MM.1S (cell line): ENCODE data around the gene TPBGL.

Source experiments
- DNase-seq: peaks from one replicate; pipeline ENCODE4 v3.0.0-alpha.2; 2015
- H2AFZ ChIP-seq: fragments of 300-600 bp; sonication (generic); 2 replicates; pipeline ENCODE4 v1.6.0; 2016; ENCODE audit warnings: antibody characterized with exemption, low read length
- H3F3A ChIP-seq: fragments of 300-600 bp; sonication (generic); 2 replicates; pipeline ENCODE4 v1.6.1; 2016; ENCODE audit warnings: mild to moderate bottlenecking, antibody characterized with exemption, low read length, moderate library complexity, mixed read lengths; ENCODE audit not compliant: insufficient read depth
- H3K27ac ChIP-seq: fragments of 300-600 bp; sonication (generic); 2 replicates; pipeline ENCODE4 v1.5.1; 2016; ENCODE audit warnings: mild to moderate bottlenecking, low read length
- H3K27me3 ChIP-seq: fragments of 300-600 bp; sonication (generic); replicated peaks from 2 replicates; pipeline ENCODE4 v1.6.0; 2016; ENCODE audit warnings: low read length; ENCODE audit not compliant: insufficient read depth
- H3K36me3 ChIP-seq: fragments of 300-600 bp; sonication (generic); replicated peaks from 2 replicates; pipeline ENCODE4 v1.6.1; 2016; ENCODE audit warnings: mild to moderate bottlenecking, low read length, mixed read lengths; ENCODE audit not compliant: insufficient read depth
- H3K4me1 ChIP-seq: fragments of 300-600 bp; sonication (generic); 2 replicates; pipeline ENCODE4 v1.6.1; 2016; ENCODE audit warnings: low read length, mixed read lengths
- H3K4me2 ChIP-seq: fragments of 300-600 bp; sonication (generic); 2 replicates; pipeline ENCODE4 v1.6.0; 2016; ENCODE audit warnings: low read depth, low read length
- H3K4me3 ChIP-seq: fragments of 300-600 bp; sonication (generic); 2 replicates; pipeline ENCODE4 v1.5.1; 2016; ENCODE audit warnings: low read length, mixed read lengths
- H3K79me2 ChIP-seq: fragments of 300-600 bp; sonication (generic); 2 replicates; pipeline ENCODE4 v1.6.1; 2016; ENCODE audit warnings: mixed run types, low read length, mixed read lengths
- H3K9ac ChIP-seq: fragments of 300-600 bp; sonication (generic); 2 replicates; pipeline ENCODE4 v1.6.1; 2016; ENCODE audit warnings: low read length, mixed read lengths
- H3K9me2 ChIP-seq: fragments of 300-600 bp; sonication (generic); replicated peaks from 2 replicates; pipeline ENCODE4 v1.6.1; 2016; ENCODE audit warnings: mild to moderate bottlenecking, low read length, mixed read lengths; ENCODE audit not compliant: insufficient read depth
- H3K9me3 ChIP-seq: fragments of 300-600 bp; sonication (generic); replicated peaks from 2 replicates; pipeline ENCODE4 v1.6.1; 2016; ENCODE audit warnings: mild to moderate bottlenecking, low read length, mixed read lengths; ENCODE audit not compliant: insufficient read depth
- H4K20me1 ChIP-seq: fragments of 300-600 bp; sonication (generic); 2 replicates; pipeline ENCODE4 v1.6.1; 2016; ENCODE audit warnings: mild to moderate bottlenecking, low read length, moderate library complexity, mixed read lengths; ENCODE audit not compliant: insufficient read depth
- EZH2 ChIP-seq: fragments of 300-600 bp; sonication (generic); optimal IDR thresholded peaks from 2 replicates; pipeline ENCODE3; 2017; ENCODE audit warnings: low read depth, mild to moderate bottlenecking, antibody characterized with exemption, low read length, mixed read lengths
- EZH2phosphoT487 ChIP-seq: fragments of 300-600 bp; sonication (generic); IDR thresholded peaks from 2 replicates; pipeline ENCODE4 v1.6.1; 2018; ENCODE audit warnings: antibody characterized with exemption, low read length
- TF ChIP-seq, protein P1 (sequence below): fragments of 300-600 bp; sonication (generic); IDR thresholded peaks from 2 replicates; pipeline ENCODE4 v1.5.1; 2016; ENCODE audit warnings: antibody characterized with exemption, low read length, mixed read lengths

TPBGL gene

DNA sequence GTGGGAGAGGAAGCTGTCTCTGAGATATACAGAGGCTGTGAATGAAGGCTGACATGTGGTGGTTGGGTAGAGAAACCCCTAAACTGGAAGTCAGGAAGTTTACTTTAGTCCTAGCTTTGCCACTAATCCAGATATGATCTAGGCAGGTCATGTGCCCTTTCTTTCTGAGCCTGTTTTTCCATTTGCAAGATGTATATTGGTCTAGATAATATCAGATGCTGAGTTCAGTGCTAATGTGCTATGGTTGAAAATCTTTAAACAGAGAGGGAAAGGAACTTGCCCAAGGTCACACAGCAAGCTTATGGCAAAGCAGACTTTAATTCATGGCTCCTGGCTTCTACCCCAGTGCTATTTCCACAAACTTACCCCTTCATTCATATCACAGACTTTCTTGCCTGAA is 25.7 kb upstream of the TPBGL start:
- H3F3A ChIP-seq: no peaks in the 10 kb centered on the region
- no peaks in the 10 kb centered on the region for H3K9me2 ChIP-seq
- no peak overlapping the region for H3K4me3 ChIP-seq
- H3K27ac ChIP-seq: no peak overlapping the region
- no peaks in the 10 kb centered on the region for H3K9me3 ChIP-seq
- peaks cover 4% of the 10 kb centered on the region; the same call in 1 of the 2 replicates for H3K27me3 ChIP-seq
- H3K4me1 ChIP-seq: no peaks in the 10 kb centered on the region
- no peaks in the 10 kb centered on the region for H3K36me3 ChIP-seq
- no peak overlapping the region for H3K4me2 ChIP-seq
- DNase-seq: no peak
- no peaks in the 10 kb centered on the region for H4K20me1 ChIP-seq
- H2AFZ ChIP-seq: no peak overlapping the region
- TF ChIP-seq EZH2: no peak
- TF ChIP-seq, protein P1, sequence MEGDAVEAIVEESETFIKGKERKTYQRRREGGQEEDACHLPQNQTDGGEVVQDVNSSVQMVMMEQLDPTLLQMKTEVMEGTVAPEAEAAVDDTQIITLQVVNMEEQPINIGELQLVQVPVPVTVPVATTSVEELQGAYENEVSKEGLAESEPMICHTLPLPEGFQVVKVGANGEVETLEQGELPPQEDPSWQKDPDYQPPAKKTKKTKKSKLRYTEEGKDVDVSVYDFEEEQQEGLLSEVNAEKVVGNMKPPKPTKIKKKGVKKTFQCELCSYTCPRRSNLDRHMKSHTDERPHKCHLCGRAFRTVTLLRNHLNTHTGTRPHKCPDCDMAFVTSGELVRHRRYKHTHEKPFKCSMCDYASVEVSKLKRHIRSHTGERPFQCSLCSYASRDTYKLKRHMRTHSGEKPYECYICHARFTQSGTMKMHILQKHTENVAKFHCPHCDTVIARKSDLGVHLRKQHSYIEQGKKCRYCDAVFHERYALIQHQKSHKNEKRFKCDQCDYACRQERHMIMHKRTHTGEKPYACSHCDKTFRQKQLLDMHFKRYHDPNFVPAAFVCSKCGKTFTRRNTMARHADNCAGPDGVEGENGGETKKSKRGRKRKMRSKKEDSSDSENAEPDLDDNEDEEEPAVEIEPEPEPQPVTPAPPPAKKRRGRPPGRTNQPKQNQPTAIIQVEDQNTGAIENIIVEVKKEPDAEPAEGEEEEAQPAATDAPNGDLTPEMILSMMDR: no peak
- no peak for TF ChIP-seq EZH2phosphoT487
- H3K9ac ChIP-seq: no peak overlapping the region
- H3K79me2 ChIP-seq: no peaks in the 10 kb centered on the region

- no peak for DNase-seq
- 0 out of 2 replicates have a peak, but pooled peaks cover 4% of the 10 kb centered on the region for H3K27me3 ChIP-seq
- no peaks in the 10 kb centered on the region for H3K4me1 ChIP-seq
- no peak overlapping the region for H3K4me3 ChIP-seq
- no peaks in the 10 kb centered on the region for H3K9me3 ChIP-seq
- TF ChIP-seq EZH2phosphoT487 (no peak), EZH2 (no peak)
- H3K9ac ChIP-seq: no peak overlapping the region
- no peak overlapping the region for H2AFZ ChIP-seq
- no peaks in the 10 kb centered on the region for H3K9me2 ChIP-seq
- no peaks in the 10 kb centered on the region for H3K36me3 ChIP-seq
- no peaks in the 10 kb centered on the region for H3K79me2 ChIP-seq
- H3F3A ChIP-seq: no peaks in the 10 kb centered on the region
- H3K27ac ChIP-seq: no peak overlapping the region
- no peaks in the 10 kb centered on the region for H4K20me1 ChIP-seq
- H3K4me2 ChIP-seq: no peak overlapping the region
These were observed 20.7 kb upstream of the TPBGL start for GRCh38 chr11:75219869-75220268.

- no peak overlapping the region for H3K4me3 ChIP-seq
- no peak overlapping the region for H3K4me2 ChIP-seq
- H3K27me3 ChIP-seq: no peaks in the 10 kb centered on the region; the same call in none of the 2 replicates
- no peaks in the 10 kb centered on the region for H3K79me2 ChIP-seq
- H3K36me3 ChIP-seq: no peaks in the 10 kb centered on the region
- H3K27ac ChIP-seq: no peak overlapping the region
- no peak for DNase-seq
- no peaks in the 10 kb centered on the region for H3K4me1 ChIP-seq
- no peaks in the 10 kb centered on the region for H3K9me3 ChIP-seq
- no peaks in the 10 kb centered on the region for H3F3A ChIP-seq
- no peaks in the 10 kb centered on the region for H3K9me2 ChIP-seq
- TF ChIP-seq EZH2: no peak
- no peak for TF ChIP-seq EZH2phosphoT487
- TF ChIP-seq, protein P1: no peak
- no peak overlapping the region for H3K9ac ChIP-seq
- H4K20me1 ChIP-seq: no peaks in the 10 kb centered on the region
- H2AFZ ChIP-seq: no peak overlapping the region
These were observed 16.5 kb upstream of the TPBGL start for GRCh38 chr11:75223954-75224643.

GRCh38 chr11:75225794-75226193 is 14.8 kb upstream of the TPBGL start:
- H3K9me2 ChIP-seq: no peaks in the 10 kb centered on the region
- H3K9me3 ChIP-seq: no peaks in the 10 kb centered on the region
- no peak overlapping the region for H3K4me2 ChIP-seq
- H3F3A ChIP-seq: no peaks in the 10 kb centered on the region
- no peaks in the 10 kb centered on the region for H4K20me1 ChIP-seq
- DNase-seq: no peak
- H3K27ac ChIP-seq: no peak overlapping the region
- TF ChIP-seq EZH2: no peak
- no peaks in the 10 kb centered on the region for H3K79me2 ChIP-seq
- H3K4me1 ChIP-seq: no peaks in the 10 kb centered on the region
- no peak overlapping the region for H2AFZ ChIP-seq
- no peaks in the 10 kb centered on the region for H3K36me3 ChIP-seq
- H3K9ac ChIP-seq: no peak overlapping the region
- no peaks in the 10 kb centered on the region; the same call in none of the 2 replicates for H3K27me3 ChIP-seq
- no peak overlapping the region for H3K4me3 ChIP-seq
